ENCODE measurements around the gene TFDP1.

Gene TFDP1

GRCh38 chr13:113669231-113669754, 84.7 kb downstream of the TFDP1 start:
- DNase-seq: no peak

- DNase-seq: no peak
Measured at GRCh38 chr13:113669755-113670341, 85.3 kb downstream of the TFDP1 start.

DNA sequence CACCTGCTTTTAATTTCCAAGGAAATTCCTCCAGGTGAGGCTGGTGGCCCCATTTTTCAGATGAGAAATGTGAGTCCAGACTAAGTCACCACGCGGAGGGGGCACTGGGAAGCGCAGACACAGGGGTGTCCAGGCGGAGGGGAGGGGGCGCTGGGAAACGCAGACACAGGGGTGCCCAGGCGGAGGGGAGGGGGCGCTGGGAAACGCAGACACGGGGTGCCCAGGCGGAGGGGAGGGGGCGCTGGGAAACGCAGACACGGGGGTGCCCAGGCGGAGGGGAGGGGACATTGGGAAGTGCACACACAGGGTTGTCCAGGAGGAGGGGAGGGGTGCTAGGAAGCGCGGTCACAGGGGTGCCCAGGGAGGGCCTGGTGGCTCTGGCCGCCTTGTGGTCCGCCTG, 86.0 kb downstream of the TFDP1 start:
- no peak for DNase-seq

- no peak for DNase-seq
Measured at GRCh38 chr13:113671066-113672001, 86.8 kb downstream of the TFDP1 start.

DNA sequence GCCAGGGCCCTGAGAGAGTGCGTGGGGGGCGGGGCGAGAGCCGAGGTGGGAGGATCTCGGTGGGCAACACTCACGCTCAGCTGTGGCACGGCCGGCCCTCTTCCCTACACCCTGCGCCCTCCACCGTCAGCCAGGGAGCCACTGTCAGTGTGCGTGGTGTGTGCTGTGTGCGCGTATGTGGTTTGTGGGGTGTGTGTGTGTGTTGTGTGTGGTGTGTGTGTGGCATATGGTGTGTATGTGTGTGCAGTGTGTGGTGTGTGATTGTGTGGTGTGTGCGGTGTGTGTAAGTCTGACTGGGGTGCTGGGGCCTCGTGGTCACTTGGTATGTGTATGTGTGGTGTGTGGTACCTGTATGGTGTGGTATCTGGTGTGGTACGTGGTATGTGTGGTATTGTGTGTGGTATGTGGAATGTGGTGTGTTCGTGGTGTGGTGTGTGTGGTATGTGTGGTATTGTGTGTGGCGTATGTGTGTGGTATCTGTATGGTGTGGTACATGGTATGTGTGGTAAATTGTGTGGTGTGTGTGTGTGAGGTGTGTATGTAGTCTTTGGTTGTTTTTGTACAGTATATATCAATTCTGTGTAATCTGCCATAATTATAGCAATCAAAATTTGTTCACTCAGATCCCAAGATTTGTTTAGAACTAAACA, 87.6 kb downstream of the TFDP1 start:
- no peak for DNase-seq

Measured in activated CD4-positive, alpha-beta T cell treated with anti-CD3 and anti-CD28 coated beads, Interleukin-10, Interleukin-2, amounts not matched to agents 100 ng/mL and 50 ng/mL, durations not matched to agents 16 hours and 8 hours (primary cell).